NCI-H2107 treated with DMSO at 0.1 percent for 48 hours (cell line): Measurements from ENCODE around the gene PDXK.
A peak's percentile ranks its signal among the peaks of the same experiment; 100 is the strongest.

Experiments used
- DNase-seq: peaks from one replicate; lab custom pipeline; 2025; ENCODE audit not compliant: unreplicated experiment; lab: John Stamatoyannopoulos, UW

PDXK gene

DNA sequence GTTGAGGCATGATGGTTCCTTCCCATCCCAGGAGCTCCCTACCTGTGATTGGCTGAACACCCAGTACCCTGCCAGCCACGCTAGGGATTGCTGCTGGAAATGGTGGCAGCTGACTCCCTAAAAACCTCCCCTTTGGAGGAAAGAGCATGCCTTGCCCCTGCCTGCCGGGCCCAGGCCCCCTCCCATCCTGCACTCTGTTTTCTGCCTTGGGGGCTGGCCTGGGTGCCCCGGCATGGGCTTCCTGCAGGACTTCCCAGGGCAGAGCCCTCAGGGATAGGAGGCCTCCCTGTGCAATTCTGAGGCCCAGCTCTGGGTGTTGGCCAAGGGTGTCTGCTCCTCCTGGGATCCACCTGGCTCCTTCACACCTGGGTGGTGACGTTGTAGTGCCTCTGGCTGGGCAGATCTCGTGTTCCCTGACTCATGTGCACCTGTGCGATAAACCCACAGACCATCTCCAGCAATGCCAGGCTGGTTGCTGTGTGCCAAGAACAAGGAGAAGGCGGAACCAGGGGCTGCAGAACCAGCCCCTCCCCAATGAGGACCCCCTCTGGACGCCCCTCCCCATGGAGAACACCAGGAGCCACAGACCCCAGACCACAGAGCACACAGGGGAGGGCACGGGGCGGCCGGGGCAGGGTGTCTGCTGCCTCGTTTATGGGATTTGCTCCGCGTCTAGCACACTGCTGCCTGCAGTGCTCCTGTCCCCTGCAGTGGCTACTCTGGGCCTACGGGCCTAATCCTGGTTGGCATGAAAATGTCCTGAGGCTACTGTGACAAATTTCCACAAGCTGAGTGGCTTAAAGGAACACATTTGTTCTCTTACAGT lies 43.6 kb downstream of the PDXK start:
- DNase-seq = no peak

DNA sequence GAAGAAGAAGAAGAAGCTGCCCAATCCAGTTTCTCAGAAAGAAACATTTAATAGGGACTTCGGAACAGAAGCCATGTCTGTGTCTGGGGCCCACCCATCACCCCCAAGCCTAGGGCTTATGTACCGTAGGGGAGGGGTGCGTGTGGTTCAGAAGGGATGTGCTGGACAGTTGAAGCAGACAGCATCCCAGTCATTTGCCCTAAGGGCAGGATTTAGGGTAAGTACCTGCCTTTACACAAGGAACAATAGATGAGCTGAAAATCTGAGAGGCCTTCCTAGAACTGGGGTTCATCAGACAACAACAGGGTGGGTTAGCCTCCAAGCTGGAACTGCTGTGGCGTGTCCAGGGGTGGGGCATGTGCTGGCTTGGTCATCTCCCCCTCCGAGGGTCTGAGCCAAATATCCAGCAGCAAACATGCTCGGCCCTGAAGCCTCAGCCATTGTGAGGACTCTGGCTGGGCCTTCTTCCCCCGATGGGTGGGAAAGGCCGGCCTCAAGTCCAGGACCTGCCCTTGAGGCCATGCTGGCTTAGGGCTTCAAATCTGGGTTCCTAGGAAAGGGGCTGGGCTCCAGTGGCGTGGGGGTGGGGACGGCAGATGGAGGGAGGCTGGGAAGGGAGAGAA lies 45.1 kb downstream of the PDXK start:
- DNase-seq = no peak

DNA sequence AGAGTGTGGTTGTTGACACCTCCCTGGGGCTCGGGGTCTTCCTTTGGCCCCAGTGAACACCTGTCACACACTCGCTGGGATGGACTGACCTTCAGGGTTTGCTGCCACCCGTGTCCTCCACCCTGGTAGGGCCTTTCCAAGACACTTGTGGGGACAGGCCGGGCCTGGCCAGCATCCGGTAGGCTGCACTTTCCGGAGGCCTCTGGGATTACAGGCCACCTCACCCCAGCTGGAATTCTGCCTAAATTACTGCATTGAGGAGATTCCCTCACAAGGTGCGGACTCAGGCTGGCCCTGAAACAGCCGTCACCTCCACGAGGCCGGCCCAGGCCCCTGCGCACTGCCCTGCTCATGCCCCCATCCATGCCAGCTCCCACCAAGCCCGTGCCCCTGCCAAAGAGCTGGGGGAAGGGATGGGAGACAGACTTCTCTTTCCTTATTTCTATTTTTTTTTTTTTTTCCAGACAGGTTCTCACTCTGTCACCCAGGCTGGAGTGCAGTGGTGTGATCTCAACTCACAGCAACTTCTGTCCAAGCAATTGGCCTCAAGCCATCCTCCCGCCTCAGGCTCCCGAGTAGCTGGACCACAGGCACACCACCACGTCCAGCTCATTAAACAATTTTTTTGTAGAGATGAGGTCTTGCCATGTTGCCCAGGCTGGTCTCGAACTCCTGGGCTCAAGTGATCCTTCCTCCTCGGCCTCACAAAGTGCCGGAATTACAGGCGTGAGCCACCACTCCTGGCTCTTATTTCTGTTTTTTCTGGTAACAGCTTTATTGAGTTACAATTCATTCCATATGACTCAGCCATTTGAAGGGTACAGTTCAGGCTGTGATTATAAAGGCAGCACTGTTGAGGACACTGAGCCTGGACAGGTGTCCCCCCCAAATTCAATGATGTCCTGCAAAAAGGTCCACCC lies 45.9 kb downstream of the PDXK start:
- DNase-seq = no peak

DNA sequence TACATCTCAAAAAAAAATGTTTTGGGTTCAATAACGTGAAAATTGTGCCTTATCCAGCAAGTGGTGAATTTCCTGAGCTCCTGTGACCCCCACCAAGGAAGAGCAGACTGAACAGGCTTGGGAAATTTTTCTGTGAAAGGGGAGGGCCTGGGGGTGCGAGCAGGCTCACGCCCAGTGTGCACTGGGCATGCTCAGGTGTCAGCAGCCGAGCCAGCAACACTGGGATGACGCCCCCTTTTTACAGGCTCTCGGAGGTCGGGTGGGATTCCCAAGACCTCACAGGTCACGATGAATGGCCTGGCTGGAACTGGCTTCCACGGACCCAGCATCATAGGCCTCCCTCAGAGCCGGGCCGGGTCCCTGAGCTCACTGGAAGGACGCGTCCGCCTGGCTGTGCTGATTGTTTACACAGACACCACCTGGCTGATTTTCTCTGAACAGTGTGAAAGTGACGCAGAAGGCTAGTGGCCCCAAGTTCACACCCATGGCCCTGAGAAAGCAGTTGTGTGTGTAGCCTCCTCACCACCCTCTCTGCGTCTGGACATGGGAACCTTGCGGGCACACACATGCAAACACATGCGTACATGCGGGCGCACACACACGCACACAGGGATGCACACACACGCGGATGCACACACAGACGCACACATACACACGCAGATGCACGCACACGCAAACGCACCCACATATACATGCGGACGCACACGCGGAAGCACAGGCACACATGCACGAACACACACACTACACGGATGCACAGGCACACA lies 48.0 kb downstream of the PDXK start:
- DNase-seq = no peak

DNA sequence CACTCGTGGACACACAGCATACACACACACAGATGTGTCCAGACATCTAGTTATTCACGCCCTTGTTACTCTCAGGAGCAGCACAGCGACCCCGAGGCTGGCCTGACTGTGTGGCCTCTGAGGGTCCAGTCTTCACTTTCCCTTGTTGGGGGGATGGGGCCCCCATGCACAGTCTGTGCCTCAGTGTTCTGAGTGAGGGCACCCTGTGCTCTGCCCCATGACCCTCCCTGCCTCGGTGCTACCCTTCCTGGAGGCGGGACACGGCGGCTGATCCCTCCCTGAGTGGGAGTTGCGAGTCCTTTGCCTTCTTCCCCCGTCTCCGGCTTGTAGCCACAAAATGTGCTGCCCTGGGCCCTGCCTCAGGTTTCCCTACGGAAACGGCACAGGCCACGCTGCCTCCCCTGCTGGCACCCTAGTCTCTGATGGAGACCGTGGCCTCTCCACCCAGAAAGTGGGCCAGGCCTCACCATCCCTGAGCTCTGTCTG lies 48.6 kb downstream of the PDXK start:
- DNase-seq = no peak

- no peak for DNase-seq
These were observed 49.3 kb downstream of the PDXK start for GRCh38 chr21:43767984-43768867.

- DNase-seq = no peak
These were observed 49.9 kb downstream of the PDXK start for GRCh38 chr21:43768868-43769167.

DNA sequence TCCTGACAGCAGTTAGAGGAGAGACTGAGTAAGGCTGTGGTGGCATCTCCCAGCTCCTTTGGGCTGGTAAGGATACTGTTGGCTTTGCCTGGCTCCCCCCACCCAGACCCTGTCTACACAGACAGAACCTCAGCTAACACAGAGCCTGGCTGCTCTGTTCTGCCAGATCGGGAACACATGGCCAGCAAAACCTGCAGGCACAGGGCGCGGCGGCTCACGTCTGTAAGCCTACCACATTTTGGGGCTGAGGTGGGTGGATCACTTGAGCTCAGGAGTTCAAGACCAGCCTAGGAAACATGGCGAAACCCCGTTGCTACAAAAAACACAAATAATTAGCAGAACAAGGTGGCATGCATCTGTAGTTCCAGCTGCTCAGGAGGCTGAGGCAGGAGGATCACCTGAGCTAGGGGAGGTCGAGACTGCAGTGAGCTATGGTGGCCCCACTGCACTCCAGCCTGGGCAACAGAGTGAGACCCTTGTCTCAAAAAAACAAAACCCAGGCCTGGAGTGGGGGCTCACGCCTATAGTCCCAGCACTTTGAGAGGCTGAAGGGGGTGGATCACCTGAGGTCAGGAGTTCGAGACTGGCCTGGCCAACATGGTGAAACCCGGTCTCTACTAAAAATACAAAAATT lies 50.5 kb downstream of the PDXK start:
- DNase-seq = no peak

DNA sequence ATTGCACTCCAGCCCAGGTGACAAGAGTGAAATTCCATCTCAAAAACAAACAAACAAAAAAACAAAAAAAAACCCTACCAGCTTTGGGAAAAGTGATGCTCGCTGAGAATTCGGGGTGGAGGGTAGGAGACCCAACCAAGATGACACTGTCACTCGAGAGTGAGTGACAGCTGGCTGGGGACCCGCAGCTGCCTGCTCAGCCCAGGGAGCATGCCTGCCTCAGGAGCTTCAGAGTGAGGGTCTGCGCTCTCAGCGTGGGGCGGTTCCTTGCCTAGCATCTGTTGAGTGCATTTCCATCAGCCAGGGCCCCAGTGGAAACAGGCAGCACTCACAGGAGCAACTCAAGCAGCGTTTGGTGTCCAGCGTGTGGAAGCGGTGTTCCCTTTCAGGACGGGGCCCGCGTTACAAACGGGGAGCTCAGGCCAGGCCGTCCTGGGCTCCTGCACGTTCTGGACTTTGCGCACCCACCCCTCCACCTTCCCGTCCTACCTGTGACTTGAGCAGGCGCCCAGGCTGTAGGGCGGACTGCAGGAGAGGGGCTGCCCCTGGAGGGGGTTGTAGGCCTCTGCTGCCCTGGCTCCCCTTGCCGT lies 51.2 kb downstream of the PDXK start:
- no peak for DNase-seq

GRCh38 chr21:43771199-43771675 lies 52.3 kb downstream of the PDXK start:
- DNase-seq = no peak

DNA sequence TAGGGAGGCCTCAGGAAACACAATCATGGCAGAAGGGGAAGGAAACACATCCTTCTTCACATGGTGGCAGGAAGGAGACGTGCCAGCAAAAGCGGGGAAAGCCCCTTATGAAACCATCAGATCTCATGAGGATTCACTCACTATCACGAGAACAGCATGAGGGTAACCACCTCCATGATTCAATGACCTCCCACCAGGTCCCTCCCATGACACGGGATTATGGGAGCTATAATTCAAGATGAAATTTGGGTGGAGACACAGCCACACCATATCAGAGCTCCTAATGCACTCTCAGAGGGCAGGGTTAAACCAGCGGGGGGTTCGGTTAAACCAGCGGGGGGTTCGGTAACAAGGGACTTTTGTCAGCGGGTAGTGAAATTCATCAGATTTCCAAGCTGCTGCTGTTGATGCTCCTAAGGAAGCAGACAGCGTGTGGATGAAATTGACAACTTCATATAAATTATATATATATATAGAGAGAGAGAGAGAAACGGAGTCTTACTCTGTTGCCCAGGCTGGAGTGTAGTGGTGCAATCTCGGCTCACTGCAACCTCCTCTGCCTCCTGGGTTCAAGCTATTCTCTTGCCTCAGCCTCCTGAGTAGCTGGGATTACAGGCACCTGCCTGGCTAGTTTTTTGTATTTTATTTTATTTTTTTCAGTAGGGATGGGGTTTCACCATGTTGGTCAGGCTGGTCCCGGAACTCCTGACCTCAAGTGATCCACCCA lies 52.9 kb downstream of the PDXK start:
- DNase-seq = no peak

DNA sequence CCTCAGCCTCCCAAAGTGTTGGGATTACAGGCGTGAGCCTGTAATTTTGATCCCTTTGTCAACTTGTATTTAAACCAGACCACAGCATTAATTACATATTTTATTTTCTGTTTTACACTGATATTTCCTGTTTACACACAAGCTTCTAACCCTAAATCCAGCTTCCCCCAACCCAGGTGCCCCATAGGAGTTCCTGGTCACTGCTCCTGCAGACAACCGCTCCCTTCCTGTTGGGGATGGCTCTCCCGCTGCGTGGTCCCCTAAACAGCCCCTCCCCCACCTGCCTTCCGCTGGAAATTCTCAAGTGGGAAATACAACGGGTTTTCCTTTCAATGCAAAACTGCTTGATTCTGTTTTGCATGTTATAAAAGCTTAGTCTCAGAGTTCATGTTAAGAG lies 53.5 kb downstream of the PDXK start:
- no peak for DNase-seq

DNA sequence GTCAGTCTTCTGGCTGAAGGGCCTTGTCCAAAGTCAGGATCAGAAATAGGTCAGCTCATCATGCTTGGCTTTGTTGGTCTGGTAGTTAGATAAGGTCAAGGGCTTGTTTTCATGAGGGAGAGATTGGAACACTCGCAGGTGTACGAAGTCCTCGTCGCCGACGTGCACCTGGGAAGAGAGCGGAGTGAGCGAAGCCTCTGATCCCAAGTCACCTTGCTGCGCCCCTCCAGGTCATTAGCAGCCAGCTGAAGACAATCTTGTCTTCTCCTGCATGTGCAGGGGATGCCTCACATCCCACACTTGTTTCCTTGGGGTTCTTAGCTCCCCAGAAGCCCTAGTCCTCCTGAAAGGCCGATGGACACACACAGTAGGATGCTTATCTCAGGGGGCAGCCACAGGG lies 55.2 kb downstream of the PDXK start:
- DNase-seq = no peak

DNA sequence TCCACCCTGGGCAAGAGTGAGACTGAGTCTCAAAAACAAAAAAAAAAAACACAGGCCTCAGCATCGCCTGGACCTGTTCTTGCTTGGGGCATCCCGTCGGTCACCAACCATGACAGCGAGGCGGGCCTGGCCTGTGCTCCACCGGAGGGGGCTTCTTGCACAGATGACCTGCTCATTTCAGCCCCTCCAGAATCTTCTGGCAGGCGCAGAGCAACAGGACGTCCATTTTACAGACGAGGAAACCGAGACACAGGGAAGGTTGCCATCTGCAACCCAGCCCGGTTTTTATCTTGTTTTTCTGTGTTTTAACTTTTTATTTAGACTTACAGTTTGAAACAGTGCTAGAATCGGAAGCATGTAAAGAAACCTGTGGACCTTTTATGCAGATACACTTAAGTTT lies 56.3 kb downstream of the PDXK start:
- DNase-seq = no peak

DNA sequence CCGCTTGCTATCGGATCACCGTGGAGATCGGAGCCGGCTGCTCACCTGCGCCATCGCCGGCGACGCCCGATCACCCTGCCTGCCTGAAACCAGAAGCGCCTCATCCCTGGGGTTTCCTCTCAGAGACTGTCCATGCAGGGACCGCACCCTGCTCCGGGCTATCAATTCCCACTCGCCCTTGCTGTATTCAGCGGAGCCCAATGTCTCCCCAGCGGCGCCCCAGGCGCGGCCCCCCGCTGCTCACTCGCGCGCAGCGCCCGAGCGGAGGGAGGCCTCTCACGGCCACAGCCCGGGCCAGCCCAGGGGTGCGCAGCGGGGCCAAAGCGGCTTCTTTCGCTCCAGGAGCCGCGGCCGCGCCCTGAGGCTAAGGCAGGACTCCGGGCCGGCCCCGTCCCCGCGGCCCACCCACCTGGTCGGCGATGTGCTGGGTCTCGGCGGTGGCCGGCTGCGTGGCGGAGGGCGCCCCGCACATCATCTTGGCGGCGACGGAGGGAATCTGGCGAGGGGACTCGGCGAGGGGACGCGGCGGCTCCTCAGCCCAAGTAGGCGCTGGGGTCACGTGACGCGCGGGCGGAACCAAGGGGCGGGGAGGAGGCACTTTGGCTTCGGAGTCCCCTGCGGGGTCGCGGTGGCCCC lies 57.0 kb downstream of the PDXK start, which contains the start of gene CSTB:
Gene CSTB, minus strand, starts transcription at position 514 of the 636 bp plus-strand sequence. Its CDS starts 39 bp downstream, at position 475.
- DNase-seq = peak; percentile 55

GRCh38 chr21:43777953-43778352 lies 59.0 kb downstream of the PDXK start:
- DNase-seq = no peak

- DNase-seq = no peak
These were observed 59.8 kb downstream of the PDXK start for GRCh38 chr21:43778469-43779335.
